Smooth muscle cell (in vitro differentiated cells): ENCODE results near the gene FBXO17. TPM values are rescaled to one million over a fixed set of nuclear protein-coding genes. Genes with fewer than 3 reads are reported as not detected.

Experiments used
- DNase-seq: peaks from one replicate; lab custom pipeline; 2025; ENCODE audit not compliant: unreplicated experiment; lab: John Stamatoyannopoulos, UW
- H2AFZ ChIP-seq: fragments of 200-600 bp; sonication (generic); 2 replicates; pipeline ENCODE4 v1.6.0; 2016; ENCODE audit warnings: antibody characterized with exemption, low read depth, mild to moderate bottlenecking
- H3F3A ChIP-seq: fragments of 200-600 bp; sonication (generic); 2 replicates; pipeline ENCODE4 v1.6.0; 2017; ENCODE audit warnings: antibody characterized with exemption, low read depth
- H3K27ac ChIP-seq: fragments of 200-600 bp; sonication (generic); 2 replicates; pipeline ENCODE4 v1.5.1; 2016; ENCODE audit warnings: low read depth, mild to moderate bottlenecking
- H3K27me3 ChIP-seq: fragments of 200-600 bp; sonication (generic); 2 replicates; pipeline ENCODE4 v1.6.1; 2016; ENCODE audit warnings: low read depth, mild to moderate bottlenecking
- H3K36me3 ChIP-seq: fragments of 200-600 bp; sonication (generic); 2 replicates; pipeline ENCODE4 v1.5.1; 2016; ENCODE audit warnings: low read depth
- H3K4me1 ChIP-seq: fragments of 200-600 bp; sonication (generic); 2 replicates; pipeline ENCODE4 v1.5.1; 2016; ENCODE audit warnings: low read depth
- H3K4me2 ChIP-seq: fragments of 200-600 bp; sonication (generic); 2 replicates; pipeline ENCODE4 v1.6.0; 2016; ENCODE audit warnings: mild to moderate bottlenecking
- H3K4me3 ChIP-seq: fragments of 200-600 bp; sonication (generic); 2 replicates; pipeline ENCODE4 v1.5.1; 2016; ENCODE audit warnings: mild to moderate bottlenecking
- H3K79me2 ChIP-seq: fragments of 200-600 bp; sonication (generic); 2 replicates; pipeline ENCODE4 v1.6.0; 2016; ENCODE audit warnings: low read depth, mild to moderate bottlenecking
- H3K9ac ChIP-seq: fragments of 200-600 bp; sonication (generic); 2 replicates; pipeline ENCODE4 v1.6.0; 2016; ENCODE audit warnings: low read depth
- H3K9me3 ChIP-seq: fragments of 200-600 bp; sonication (generic); replicated peaks from 2 replicates; pipeline ENCODE4 v1.5.1; 2016; ENCODE audit warnings: low read depth
- H4K20me1 ChIP-seq: fragments of 200-600 bp; sonication (generic); 2 replicates; pipeline ENCODE4 v1.6.0; 2016; ENCODE audit warnings: low read depth
- WGBS: methylation state at CpG from one replicate; pipeline ENCODE4 v1.1.7; 2016; ENCODE audit warnings: low lambda C conversion rate; 5-methylcytosine and 5-hydroxymethylcytosine counted together
- polyA plus RNA-seq: library from polyadenylated mRNA; unstranded; fragments of >200 nt; fragmentation: Nextera tagmentation; extraction: Ambion mirVana; gene quantifications from 2 replicates; pipeline ENCODE4 v1.2.1, GENCODE V29; 2016
- total RNA-seq: library from RNA; depleted of rRNA; stranded (reverse); fragments of >200 nt; gene quantifications from 2 replicates; pipeline ENCODE4 v1.2.3, GENCODE V29; 2014
- TF ChIP-seq, protein P1 (sequence below): fragments of 200-600 bp; sonication (generic); IDR thresholded peaks from 2 replicates; pipeline ENCODE4 v1.5.1; 2017; ENCODE audit warnings: borderline replicate concordance, mild to moderate bottlenecking, antibody characterized with exemption; ENCODE audit not compliant: insufficient read depth, poor library complexity, severe bottlenecking

FBXO17 gene
- total and polyA plus RNA-seq, 2 experiments from 2014 or later: 8.2 to 17.9 TPM

DNA sequence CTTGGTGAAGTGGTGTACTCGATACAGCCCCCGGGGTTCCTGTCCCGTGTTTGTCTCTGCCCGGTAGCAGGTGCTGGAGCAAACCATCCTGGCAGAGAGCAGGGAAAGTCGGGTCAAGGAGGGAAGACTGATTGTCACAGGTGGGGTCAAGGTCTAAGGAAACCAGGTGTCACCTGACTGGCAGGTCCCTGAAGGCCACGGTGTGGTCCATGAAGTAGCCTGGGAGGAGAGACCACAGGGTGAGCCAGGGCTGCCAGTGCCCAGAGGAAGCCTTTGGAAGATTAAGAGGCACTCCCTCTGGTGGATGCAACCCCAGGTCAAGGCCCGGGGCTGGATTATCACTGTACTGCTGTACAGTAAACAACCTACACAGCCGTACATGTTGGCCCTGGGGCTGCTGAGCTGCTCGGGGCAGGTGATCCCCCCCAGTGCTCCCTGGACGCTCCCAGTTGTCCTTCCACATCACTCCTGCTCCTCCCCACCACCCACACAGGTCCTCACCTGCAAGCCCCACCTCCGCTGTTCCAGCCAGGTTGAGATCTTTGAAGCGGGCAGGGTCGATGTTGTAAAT lies 57.5 kb downstream of the FBXO17 start:
- Histone ChIP-seq H3K79me2 (no peaks in the 10 kb centered on the region), H3K27me3 (no peaks in the 10 kb centered on the region), H3K4me1 (no peaks in the 10 kb centered on the region), H3F3A (no peaks in the 10 kb centered on the region), H3K27ac (no peak overlapping the region), H3K36me3 (no peaks in the 10 kb centered on the region), H2AFZ (no peak overlapping the region), H3K9me3 (no peaks in the 10 kb centered on the region), H3K9ac (no peak overlapping the region), H4K20me1 (no peaks in the 10 kb centered on the region), H3K4me3 (no peak overlapping the region), H3K4me2 (no peak overlapping the region)
- 90% methylated on average over 13 of the region's 13 CpGs for WGBS
- DNase-seq: no peak
- TF ChIP-seq, protein P1, sequence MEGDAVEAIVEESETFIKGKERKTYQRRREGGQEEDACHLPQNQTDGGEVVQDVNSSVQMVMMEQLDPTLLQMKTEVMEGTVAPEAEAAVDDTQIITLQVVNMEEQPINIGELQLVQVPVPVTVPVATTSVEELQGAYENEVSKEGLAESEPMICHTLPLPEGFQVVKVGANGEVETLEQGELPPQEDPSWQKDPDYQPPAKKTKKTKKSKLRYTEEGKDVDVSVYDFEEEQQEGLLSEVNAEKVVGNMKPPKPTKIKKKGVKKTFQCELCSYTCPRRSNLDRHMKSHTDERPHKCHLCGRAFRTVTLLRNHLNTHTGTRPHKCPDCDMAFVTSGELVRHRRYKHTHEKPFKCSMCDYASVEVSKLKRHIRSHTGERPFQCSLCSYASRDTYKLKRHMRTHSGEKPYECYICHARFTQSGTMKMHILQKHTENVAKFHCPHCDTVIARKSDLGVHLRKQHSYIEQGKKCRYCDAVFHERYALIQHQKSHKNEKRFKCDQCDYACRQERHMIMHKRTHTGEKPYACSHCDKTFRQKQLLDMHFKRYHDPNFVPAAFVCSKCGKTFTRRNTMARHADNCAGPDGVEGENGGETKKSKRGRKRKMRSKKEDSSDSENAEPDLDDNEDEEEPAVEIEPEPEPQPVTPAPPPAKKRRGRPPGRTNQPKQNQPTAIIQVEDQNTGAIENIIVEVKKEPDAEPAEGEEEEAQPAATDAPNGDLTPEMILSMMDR: no peak

DNA sequence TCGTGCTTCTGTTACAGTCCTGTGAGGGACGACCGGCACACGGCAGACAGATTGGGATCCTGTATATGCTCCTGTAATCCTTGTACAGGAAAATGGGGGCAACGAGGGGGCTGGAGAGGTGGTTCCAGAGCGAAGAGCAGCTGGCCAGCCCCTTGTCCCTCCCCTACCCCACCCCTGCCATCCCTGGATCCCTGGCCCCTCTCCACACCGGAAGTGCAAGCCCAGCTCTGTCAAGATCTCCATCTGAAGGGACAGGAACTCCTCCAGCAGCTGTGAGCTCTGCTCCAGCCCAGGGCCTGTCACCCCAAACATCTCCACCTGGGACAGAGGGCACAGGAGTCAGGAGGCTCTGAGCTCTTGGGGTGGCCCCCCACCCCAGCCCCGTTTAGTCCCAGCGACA lies 58.0 kb downstream of the FBXO17 start:
- Histone ChIP-seq H3K4me1 (no peaks in the 10 kb centered on the region), H2AFZ (no peak overlapping the region), H3K9ac (no peak overlapping the region), H3K36me3 (no peaks in the 10 kb centered on the region), H3K27ac (no peak overlapping the region), H4K20me1 (no peaks in the 10 kb centered on the region), H3K27me3 (no peaks in the 10 kb centered on the region), H3F3A (no peaks in the 10 kb centered on the region), H3K4me2 (no peak overlapping the region), H3K9me3 (no peaks in the 10 kb centered on the region), H3K79me2 (no peaks in the 10 kb centered on the region), H3K4me3 (no peak overlapping the region)
- 96% methylated on average over 9 of the region's 9 CpGs for WGBS
- no peak for DNase-seq
- TF ChIP-seq, protein P1: no peak

DNA sequence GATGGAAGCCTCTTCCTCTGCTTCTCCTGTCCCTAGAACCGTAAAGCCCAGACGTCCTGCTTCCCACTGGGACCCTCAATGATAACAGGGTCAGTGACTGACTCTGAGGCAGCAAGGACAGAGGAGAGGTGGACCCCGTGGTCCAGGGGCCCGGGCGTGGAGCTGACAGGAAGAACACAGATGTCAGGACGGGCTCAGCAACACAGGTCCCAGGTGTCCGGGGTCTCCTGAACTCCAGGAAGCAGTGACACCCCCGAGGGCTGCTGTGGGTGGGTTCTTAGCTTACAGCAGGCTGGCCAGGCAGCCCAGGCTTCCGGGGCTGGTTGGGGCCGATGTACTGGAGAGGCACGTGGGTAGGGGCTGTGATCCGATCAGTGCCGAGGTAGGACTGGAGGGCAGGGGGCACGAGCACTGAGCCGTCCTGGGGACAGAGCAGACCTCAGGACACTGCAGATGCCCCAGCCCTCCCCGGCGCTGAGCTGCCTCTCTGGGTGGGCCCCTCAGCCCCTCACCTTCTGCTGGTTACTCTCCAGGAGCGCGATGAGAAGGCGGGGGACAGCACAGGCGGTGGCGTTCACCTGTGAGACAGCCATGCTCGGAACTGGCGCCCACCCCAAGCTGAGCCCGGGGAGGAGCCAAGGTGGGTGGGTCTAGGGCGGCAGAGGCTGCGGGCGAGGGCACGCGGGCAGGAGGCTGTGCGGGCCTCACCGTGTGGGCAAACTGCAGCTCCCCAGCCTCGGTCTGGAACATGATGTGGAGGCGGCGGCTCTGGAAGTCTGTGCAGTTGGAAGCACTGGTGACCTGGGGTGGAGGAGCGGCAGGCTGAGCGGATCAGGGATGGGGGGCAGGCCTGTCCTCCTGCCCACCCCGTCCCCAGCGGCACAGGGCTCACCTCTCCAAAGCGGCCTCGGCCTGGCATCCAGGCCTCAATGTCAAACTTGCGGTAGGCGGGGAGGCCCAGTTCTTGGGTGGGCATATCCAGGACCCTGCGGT lies 59.9 kb downstream of the FBXO17 start:
- Histone ChIP-seq H3K27ac (no peak overlapping the region), H3K4me2 (no peak overlapping the region), H3K27me3 (no peaks in the 10 kb centered on the region), H3K4me1 (no peaks in the 10 kb centered on the region), H3K9ac (no peak overlapping the region), H4K20me1 (no peaks in the 10 kb centered on the region), H3K36me3 (no peaks in the 10 kb centered on the region), H3K4me3 (no peak overlapping the region), H3K79me2 (no peaks in the 10 kb centered on the region), H3K9me3 (no peaks in the 10 kb centered on the region), H2AFZ (no peak overlapping the region), H3F3A (no peaks in the 10 kb centered on the region)
- WGBS: 94% methylated on average over 44 of the region's 44 CpGs
- TF ChIP-seq, protein P1: no peak
- no peak for DNase-seq
